Mesodermal cell (in vitro differentiated cells): Measurements from ENCODE around the gene INAVA.

Source experiments
- H3K27ac ChIP-seq: 2 replicates; pipeline ENCODE4 v1.7.0; 2013; ENCODE audit warnings: mild to moderate bottlenecking, low read depth, low read length, moderate library complexity; ENCODE audit not compliant: severe bottlenecking
- H3K36me3 ChIP-seq: 2 replicates; pipeline ENCODE4 v1.7.1; 2013; ENCODE audit warnings: mild to moderate bottlenecking, low read length, moderate library complexity; ENCODE audit not compliant: control insufficient read depth, insufficient read depth
- H3K4me1 ChIP-seq: one replicate; pipeline ENCODE4 v1.7.1; 2013; ENCODE audit warnings: mild to moderate bottlenecking, low read length; ENCODE audit not compliant: insufficient read depth, control insufficient read depth, poor library complexity, severe bottlenecking
- H3K4me3 ChIP-seq: 2 replicates; pipeline ENCODE4 v1.7.0; 2013; ENCODE audit warnings: low read length, control low read depth, mild to moderate bottlenecking; ENCODE audit not compliant: insufficient read depth, poor library complexity, severe bottlenecking; ENCODE audit errors: extremely low read depth
- H3K9me3 ChIP-seq: 2 replicates; pipeline ENCODE4 v1.7.1; 2013; ENCODE audit warnings: mild to moderate bottlenecking, low read length, moderate library complexity; ENCODE audit not compliant: control insufficient read depth
- WGBS, 2 experiments: methylation state at CpG; one replicate each; pipeline ENCODE4 v1.1.5; 2013; ENCODE audit warnings: missing lambda C conversion rate in 2 of 2; ENCODE audit not compliant: insufficient coverage in 2 of 2; 5-methylcytosine and 5-hydroxymethylcytosine counted together

The INAVA gene

DNA sequence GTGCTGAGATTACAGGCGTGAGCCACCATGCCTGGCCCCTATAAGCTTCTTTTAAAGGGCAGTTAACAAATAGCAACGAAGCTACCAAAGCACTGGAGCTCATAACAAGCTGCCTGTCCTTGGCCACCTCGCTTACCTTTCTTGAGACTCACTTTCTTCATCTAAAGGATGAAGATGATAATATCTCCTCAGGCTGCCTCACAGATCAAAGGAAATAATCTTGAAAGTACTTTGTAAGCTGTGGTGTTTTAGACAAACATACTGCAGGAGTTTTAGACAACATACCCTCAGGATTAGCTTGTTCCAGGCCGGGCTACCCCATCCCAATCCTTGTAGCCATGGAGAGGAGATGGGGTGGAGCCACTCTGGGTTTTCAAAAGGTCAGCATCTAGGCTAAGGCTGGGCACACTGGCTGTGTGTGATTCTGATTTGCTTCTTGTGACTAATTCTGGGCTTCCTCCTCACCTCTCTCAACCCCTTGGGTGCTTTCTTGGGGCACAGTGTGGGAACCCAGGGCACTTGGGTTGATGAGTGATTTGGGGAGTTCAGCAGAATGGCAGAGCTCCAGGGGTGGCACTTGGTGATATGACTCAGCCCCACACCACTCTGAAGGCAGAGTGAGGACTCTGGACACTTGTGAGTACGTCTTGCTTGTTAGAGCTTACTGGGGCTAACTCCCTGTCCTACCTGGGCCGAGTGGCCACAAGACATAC, 16.7 kb upstream of the INAVA start:
- WGBS, 2 experiments: 85 to 90% methylated on average over 2 of the region's 6 CpGs
- no peaks in the 10 kb centered on the region for H3K36me3 ChIP-seq
- H3K9me3 ChIP-seq: no peaks in the 10 kb centered on the region
- H3K4me3 ChIP-seq: no peak overlapping the region
- H3K27ac ChIP-seq: no peak overlapping the region
- no peaks in the 10 kb centered on the region for H3K4me1 ChIP-seq

DNA sequence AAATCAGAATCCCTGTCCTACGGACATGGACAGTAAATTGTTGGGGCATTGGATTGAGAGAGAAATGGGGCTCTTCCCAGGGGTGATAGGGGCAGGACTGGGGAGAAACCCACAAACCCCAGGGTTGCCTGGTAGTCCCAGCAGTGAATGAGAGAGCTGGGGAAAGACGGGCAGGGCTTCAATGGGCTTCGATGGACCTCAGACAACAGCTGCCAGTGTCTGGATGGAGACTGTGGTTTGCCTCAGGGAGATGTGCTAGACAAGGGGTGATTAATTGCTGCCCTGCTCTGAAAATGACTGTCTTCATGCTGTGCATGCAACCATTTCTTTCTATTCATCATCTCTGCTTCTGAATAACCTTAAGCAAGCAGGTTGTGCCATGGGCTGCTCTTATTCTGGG, 14.5 kb upstream of the INAVA start:
- no peaks in the 10 kb centered on the region for H3K36me3 ChIP-seq
- WGBS, 2 experiments: 48 to 71% methylated on average over 3 of the region's 3 CpGs
- H3K4me3 ChIP-seq: no peak overlapping the region
- H3K27ac ChIP-seq: no peak overlapping the region
- H3K4me1 ChIP-seq: no peaks in the 10 kb centered on the region
- H3K9me3 ChIP-seq: no peaks in the 10 kb centered on the region

DNA sequence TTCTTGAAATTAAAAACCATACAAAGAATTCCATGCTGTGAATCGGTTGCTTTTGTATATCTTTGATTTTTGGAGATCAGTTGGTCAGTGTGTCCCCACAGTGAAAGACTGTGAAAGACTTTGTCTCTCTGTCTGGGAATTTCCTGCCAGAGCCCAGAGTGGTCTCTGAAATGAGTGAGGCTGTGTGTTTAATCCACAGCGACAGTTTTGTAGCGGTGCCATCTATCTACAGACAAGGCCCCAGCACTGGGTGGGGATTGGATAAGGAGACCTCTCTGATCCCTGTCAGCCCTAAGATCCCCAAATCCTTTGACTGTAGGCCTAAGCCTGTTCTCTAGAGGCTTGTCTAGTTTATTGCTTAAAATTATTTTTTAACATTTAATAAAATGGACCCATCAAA, 11.6 kb upstream of the INAVA start:
- H3K9me3 ChIP-seq: no peaks in the 10 kb centered on the region
- H3K36me3 ChIP-seq: no peaks in the 10 kb centered on the region
- WGBS, 2 experiments: 70 to 100% methylated on average over 2 of the region's 3 CpGs
- H3K27ac ChIP-seq: no peak overlapping the region
- H3K4me3 ChIP-seq: no peak overlapping the region
- peaks cover 2% of the 10 kb centered on the region for H3K4me1 ChIP-seq

DNA sequence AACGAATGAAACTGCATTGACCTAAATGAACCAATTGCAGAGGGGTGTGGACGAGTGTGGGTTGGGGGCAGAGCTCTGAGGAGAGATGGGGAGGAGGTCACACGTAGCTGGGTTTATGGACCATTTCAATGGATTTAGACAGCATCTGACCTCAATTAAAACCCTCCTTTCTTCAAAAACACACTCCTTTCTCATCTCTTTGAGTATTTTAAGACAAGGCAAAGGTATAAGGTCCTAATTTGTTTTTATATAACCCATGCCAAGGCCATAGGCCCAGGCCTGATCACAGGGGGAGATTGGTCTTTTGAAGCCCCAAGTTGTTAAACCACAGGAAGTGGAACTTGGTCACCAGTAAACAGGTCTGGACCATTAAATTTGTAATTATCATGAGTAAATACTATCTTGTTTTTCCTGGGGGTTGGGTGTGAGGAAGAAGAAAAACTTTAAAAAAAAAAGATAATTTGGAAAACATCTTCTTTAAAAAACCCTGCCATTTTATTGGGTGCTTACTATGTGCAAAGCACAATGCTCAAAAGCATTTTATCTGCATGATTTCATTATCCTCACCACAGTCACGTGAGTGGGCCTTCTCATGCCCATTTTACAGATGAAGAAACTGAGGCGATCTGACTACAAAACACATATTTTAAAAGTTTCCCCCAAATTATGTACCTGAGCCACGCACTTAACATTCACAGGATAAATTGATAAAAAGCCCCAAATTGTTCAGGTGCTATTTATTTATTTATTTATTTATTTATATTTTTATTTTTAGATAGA, 8.9 kb upstream of the INAVA start:
- Histone ChIP-seq H3K27ac (no peak overlapping the region), H3K9me3 (no peaks in the 10 kb centered on the region), H3K4me3 (no peak overlapping the region), H3K36me3 (no peaks in the 10 kb centered on the region), H3K4me1 (peaks cover 6% of the 10 kb centered on the region)
- 87% methylated on average over 2 to 3 of the region's 6 CpGs for WGBS, 2 experiments

DNA sequence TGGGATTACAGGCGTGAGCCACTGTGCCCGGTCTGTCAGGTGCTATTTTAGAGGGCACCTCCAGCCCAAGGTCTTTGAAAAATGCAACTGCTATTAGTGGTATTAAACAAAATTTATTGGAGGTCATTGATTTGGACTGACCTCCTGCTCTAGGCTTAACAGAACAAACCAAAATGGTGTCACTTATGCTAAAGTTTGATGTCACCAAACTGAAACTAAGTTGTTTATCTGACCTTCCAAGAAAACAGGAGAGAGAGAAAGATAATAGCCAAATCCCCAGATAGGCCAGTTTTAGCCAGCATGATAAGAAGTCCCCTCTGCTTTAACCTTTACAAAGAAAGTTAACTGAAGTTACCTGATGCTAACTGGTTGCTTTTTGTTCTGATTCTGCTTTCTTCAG, 8.1 kb upstream of the INAVA start:
- peaks cover 6% of the 10 kb centered on the region for H3K4me1 ChIP-seq
- WGBS, 2 experiments: 94 to 100% methylated on average over 2 of the region's 2 CpGs
- no peak overlapping the region for H3K27ac ChIP-seq

DNA sequence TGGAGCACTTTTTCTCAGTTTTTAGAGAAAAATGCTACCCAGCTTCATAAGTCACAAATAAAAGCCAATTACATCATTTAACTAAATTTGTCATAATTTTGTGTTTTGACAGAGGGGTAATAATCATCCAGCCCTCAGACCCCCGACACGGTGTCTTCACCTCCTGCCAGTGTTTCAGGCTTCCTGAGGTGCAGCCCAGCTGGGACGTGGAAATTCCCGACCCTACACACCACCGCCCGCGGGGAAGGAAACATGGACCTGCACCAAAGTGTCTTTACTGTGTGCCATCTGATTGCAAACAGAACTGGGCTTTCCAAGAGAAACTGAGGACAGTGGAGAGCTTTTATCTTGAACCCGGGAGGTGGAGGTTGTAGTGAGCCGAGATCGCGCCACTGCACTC, 7.7 kb upstream of the INAVA start:
- Histone ChIP-seq H3K36me3 (no peaks in the 10 kb centered on the region), H3K27ac (no peak overlapping the region), H3K9me3 (no peaks in the 10 kb centered on the region), H3K4me3 (no peak overlapping the region), H3K4me1 (peaks cover 6% of the 10 kb centered on the region)
- 73 to 80% methylated on average over 10 to 11 of the region's 11 CpGs for WGBS, 2 experiments

More for the DNA sequence above, 8.1 kb upstream of the INAVA start:
- Histone ChIP-seq H3K36me3 (no peaks in the 10 kb centered on the region), H3K9me3 (no peaks in the 10 kb centered on the region), H3K4me3 (no peak overlapping the region)

DNA sequence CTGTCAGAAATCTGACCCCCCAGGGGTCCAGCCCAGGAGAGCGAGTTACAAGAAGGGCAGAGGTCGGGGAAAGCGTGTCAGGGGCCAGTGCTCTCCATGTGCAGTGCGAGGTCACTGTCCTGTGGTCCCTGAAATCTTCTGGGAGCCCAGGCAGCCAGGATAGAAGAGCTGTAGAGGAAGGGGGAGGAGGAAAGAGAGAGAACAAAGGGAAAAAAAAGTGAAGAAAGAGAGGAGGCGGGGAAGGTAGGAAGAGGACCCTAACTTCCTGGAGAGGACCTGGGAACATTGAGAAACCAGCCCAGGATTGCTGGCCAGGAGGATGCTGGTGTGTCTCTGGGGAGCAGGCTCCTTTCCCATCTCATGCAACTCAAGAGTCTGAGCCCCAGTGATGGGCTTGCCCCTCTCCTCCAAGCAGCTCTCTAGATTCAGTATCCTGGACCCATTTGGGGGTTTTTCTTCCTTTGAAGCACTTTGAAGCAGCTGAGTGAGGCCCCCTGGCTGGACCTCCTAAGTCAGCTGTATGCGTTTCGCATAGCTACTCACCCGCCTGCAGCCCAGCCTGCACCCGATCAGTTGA, 6.8 kb upstream of the INAVA start:
- peaks cover 11% of the 10 kb centered on the region for H3K4me1 ChIP-seq
- no peaks in the 10 kb centered on the region for H3K9me3 ChIP-seq
- H3K27ac ChIP-seq: no peak overlapping the region
- H3K36me3 ChIP-seq: no peaks in the 10 kb centered on the region
- 68% methylated on average over 8 to 9 of the region's 9 CpGs for WGBS, 2 experiments
- H3K4me3 ChIP-seq: no peak overlapping the region

DNA sequence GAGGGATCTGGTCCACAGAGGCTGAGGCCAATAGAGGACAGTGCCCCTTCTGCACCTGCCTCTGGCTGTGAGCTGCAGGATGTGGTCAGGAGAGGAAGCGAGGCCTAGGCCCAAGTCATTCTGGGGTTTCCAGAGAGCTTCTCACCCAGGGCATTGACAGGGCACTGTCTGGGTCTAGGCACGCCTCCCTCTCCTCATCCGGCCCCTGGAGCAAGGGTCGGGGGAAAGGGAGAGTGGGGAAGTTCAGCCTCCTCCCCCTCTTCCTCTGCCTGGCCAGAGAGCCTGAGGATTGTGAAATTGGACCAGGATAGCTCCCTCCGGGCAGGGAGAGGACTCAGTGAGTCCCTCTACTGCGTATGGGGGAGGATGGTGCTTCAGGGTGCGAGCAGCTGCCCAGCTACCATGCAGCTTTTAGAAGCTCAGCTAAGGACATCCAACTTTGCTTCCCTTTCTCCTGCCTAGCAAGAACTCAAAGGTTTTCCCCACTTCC, 6.3 kb upstream of the INAVA start:
- Histone ChIP-seq H3K9me3 (no peaks in the 10 kb centered on the region), H3K4me3 (no peak overlapping the region), H3K27ac (no peak overlapping the region), H3K36me3 (no peaks in the 10 kb centered on the region), H3K4me1 (peaks cover 16% of the 10 kb centered on the region)
- WGBS, 2 experiments: 53 to 80% methylated on average over 1 to 3 of the region's 7 CpGs

DNA sequence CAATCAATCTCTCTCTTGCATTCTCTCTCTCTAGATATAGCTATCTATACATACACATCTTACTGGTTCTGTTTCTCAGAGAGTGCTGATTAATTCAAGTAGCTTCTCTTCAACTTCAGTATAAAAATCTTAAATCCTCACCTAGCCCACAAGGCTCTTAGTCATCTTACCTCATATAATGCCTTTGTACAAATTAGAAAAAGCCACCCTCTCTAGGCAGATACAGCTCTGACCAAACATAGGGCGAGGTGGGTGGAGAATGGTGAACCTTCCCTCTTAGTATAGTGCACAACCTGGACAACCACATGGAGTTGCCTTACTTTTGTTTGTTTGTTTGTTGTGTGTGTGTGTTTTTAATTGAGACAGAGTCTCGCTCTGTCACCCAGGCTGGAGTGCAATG, 5.1 kb upstream of the INAVA start:
- no peaks in the 10 kb centered on the region for H3K36me3 ChIP-seq
- no peak overlapping the region for H3K27ac ChIP-seq
- H3K9me3 ChIP-seq: no peaks in the 10 kb centered on the region
- 71 to 89% methylated on average over 1 of the region's 2 CpGs for WGBS, 2 experiments
- no peak overlapping the region for H3K4me3 ChIP-seq
- H3K4me1 ChIP-seq: peaks cover 28% of the 10 kb centered on the region

DNA sequence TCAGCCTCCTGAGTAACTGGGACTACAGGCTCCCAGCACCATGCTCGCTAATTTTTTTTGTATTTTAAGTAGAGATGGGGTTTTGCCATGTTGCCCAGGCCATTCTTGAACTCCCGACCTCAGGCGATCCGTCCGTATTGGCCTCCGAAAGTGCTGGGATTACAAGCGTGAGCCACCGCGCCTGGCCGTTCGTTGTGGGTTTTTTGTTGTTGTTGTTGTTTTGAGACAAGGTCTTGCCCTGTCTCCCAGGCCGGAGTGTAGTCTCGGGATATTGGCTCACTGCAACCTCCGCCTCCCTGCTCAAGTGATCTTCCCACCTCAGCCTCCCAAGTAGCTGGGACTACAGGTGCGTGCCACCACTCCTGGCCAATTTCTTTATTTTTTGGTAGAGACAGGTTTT, 4.7 kb upstream of the INAVA start:
- Histone ChIP-seq H3K27ac (no peak overlapping the region), H3K4me3 (no peak overlapping the region), H3K4me1 (peaks cover 32% of the 10 kb centered on the region), H3K36me3 (no peaks in the 10 kb centered on the region), H3K9me3 (no peaks in the 10 kb centered on the region)
- WGBS, 2 experiments: 86 to 91% methylated on average over 4 to 15 of the region's 15 CpGs
